A549 (cell line): ENCODE data around the gene LRRC36.
"Not testable (repeated sequence)": the region's sequence is repeated elsewhere in the genome, so short reads cannot be mapped to it uniquely, and the experiment has no call there.

ENCODE experiments used
- CEBPB ChIP-seq, 2 experiments: fragments of >200 bp in 1 of 2; sonication (Bioruptor Twin) in 1 of 2; formaldehyde crosslinking in 1 of 2; IDR thresholded peaks; 2 replicates each; pipeline ENCODE4 v1.6.1; 2012 to 2016
- CHD4 ChIP-seq: fragments of 200-600 bp; sonication (generic); IDR thresholded peaks from 2 replicates; pipeline ENCODE4 v1.6.1; 2016; ENCODE audit warnings: antibody characterized with exemption, mild to moderate bottlenecking, borderline replicate concordance
- HOXA7 ChIP-seq: fragments of 250-450 bp; sonication (Bioruptor Pico); IDR thresholded peaks from 2 replicates; pipeline ENCODE4 v1.5.0; 2020; ENCODE audit warnings: mild to moderate bottlenecking, moderate library complexity
- TP53 ChIP-seq: fragments of 250-450 bp; sonication (Bioruptor Pico); IDR thresholded peaks from 2 replicates; pipeline ENCODE4 v1.5.0; 2021; ENCODE audit warnings: mild to moderate bottlenecking, moderate library complexity
- TF ChIP-seq, protein P1 (sequence below): fragments of >200 bp; sonication (Bioruptor Twin); formaldehyde crosslinking; IDR thresholded peaks from 3 replicates; pipeline ENCODE4 v1.5.1; 2016
- TF ChIP-seq, protein P2 (sequence below): fragments of 150-350 bp; IDR thresholded peaks from 2 replicates; pipeline ENCODE4 v1.6.1; 2014; ENCODE audit warnings: low read depth, mild to moderate bottlenecking, low read length

DNA sequence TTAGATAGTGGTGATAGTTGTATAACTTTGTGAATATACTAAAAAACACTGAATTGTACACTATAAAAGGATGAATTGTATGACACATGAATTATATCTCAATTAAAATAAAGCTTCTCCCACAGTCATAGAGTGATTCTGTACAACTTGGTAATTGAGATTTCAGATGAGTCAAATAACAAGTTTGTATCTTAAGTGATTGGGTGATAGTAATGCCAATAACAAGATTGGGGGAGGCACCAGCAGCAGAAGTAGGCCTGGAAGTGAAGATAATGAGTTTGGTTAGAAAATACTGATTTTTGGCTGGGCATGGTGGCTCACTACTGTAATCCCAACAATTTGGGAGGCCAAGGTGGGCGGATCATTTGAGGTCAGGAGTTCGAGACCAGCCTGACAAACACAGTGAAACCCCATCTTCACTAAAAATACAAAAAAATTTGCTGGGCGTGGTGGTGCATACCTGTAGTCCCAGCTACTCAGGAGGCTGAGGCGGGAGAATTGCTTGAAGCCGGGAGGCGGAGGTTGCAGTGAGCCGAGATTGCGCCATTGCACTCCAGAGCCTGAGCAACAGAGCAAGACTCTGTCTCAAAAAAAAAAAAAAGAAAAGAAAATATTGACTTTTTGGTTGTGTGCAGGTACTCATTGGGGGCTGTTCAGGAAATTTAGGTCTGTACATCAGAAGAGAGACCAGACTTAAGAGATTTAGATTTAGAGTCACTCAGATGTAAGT is 33.1 kb downstream of the LRRC36 start:
- TF ChIP-seq, protein P1, sequence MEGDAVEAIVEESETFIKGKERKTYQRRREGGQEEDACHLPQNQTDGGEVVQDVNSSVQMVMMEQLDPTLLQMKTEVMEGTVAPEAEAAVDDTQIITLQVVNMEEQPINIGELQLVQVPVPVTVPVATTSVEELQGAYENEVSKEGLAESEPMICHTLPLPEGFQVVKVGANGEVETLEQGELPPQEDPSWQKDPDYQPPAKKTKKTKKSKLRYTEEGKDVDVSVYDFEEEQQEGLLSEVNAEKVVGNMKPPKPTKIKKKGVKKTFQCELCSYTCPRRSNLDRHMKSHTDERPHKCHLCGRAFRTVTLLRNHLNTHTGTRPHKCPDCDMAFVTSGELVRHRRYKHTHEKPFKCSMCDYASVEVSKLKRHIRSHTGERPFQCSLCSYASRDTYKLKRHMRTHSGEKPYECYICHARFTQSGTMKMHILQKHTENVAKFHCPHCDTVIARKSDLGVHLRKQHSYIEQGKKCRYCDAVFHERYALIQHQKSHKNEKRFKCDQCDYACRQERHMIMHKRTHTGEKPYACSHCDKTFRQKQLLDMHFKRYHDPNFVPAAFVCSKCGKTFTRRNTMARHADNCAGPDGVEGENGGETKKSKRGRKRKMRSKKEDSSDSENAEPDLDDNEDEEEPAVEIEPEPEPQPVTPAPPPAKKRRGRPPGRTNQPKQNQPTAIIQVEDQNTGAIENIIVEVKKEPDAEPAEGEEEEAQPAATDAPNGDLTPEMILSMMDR: not testable (repeated sequence)
- TF ChIP-seq, protein P2, sequence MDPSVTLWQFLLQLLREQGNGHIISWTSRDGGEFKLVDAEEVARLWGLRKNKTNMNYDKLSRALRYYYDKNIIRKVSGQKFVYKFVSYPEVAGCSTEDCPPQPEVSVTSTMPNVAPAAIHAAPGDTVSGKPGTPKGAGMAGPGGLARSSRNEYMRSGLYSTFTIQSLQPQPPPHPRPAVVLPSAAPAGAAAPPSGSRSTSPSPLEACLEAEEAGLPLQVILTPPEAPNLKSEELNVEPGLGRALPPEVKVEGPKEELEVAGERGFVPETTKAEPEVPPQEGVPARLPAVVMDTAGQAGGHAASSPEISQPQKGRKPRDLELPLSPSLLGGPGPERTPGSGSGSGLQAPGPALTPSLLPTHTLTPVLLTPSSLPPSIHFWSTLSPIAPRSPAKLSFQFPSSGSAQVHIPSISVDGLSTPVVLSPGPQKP: not testable (repeated sequence)
- not testable (repeated sequence) for TF ChIP-seq TP53 (CRISPR knock-in tag); CEBPB (IDR thresholded peaks at IDR 0.05); CHD4; HOXA7 (CRISPR knock-in tag)
